ENCODE data around the gene OR4D2.

DNA sequence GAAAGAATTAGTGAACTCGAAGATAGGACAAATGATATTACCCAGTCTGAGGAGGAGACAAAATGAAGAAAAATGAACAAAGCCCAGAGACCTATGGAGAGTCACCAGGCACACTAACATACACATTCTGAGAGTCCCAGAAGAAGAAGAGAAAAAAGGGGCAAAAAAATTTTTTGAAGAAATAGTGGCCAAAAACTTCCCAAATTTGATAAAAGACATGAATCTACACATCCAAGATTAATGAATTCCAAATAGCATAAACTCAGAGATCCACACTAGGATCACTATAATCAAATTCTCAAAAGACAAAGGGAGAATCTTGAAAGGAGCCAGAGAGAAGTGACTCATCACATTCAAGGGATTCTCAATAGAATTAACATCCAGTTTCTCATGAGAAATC is 22.0 kb upstream of the OR4D2 start:
- no peak for TF ChIP-seq CTCF (IDR thresholded peaks at IDR 0.05; ENCODE audit: insufficient read depth, low read length, poor library complexity, severe bottlenecking)
- no peak for TF ChIP-seq EZH2phosphoT487 (conservative IDR thresholded peaks at IDR 0.05; ENCODE audit: low read length)
